SU-DHL-6 (cell line): ENCODE measurements around the gene ANXA4.
"Not testable (repeated sequence)": the region's sequence is repeated elsewhere in the genome, so short reads cannot be mapped to it uniquely, and the experiment has no call there.

ENCODE experiments used
- H2AFZ ChIP-seq: fragments of 200-600 bp; sonication (generic); 2 replicates; pipeline ENCODE4 v1.6.1; 2014; ENCODE audit warnings: low read depth, mild to moderate bottlenecking, moderate library complexity, mixed read lengths, antibody characterized with exemption, low read length; ENCODE audit not compliant: severe bottlenecking
- H3F3A ChIP-seq: fragments of 200-600 bp; shearing (Covaris generic); 2 replicates; pipeline ENCODE4 v1.6.0; 2016; ENCODE audit warnings: antibody characterized with exemption, mild to moderate bottlenecking; ENCODE audit not compliant: insufficient read depth
- H3K27ac ChIP-seq: fragments of 200-600 bp; sonication (generic); 2 replicates; pipeline ENCODE4 v1.5.1; 2016; ENCODE audit warnings: low read depth, mild to moderate bottlenecking, low read length, moderate library complexity, mixed read lengths
- H3K27me3 ChIP-seq: fragments of 200-600 bp; sonication (generic), shearing (Covaris generic); 2 replicates; pipeline ENCODE4 v1.6.0; 2014; ENCODE audit warnings: mild to moderate bottlenecking, low read length
- H3K36me3 ChIP-seq: fragments of 200-600 bp; sonication (generic); 2 replicates; pipeline ENCODE4 v1.6.1; 2014; ENCODE audit warnings: mild to moderate bottlenecking, low read length, mixed read lengths
- H3K4me2 ChIP-seq: fragments of 300-600, 200-600 bp; shearing (Covaris generic), sonication (generic); 2 replicates; pipeline ENCODE4 v1.6.0; 2014; ENCODE audit warnings: low read length, low read depth, mild to moderate bottlenecking; ENCODE audit not compliant: poor library complexity, severe bottlenecking
- H3K4me3 ChIP-seq: fragments of 200-600 bp; sonication (generic); 2 replicates; pipeline ENCODE4 v1.5.1; 2014; ENCODE audit warnings: antibody characterized with exemption, low read length, mild to moderate bottlenecking, mixed read lengths; ENCODE audit not compliant: insufficient read depth, poor library complexity, severe bottlenecking
- H3K79me2 ChIP-seq: fragments of 200-600 bp; sonication (generic); 2 replicates; pipeline ENCODE4 v1.6.1; 2014; ENCODE audit warnings: mild to moderate bottlenecking, low read length, moderate library complexity; ENCODE audit not compliant: insufficient read depth
- H3K9ac ChIP-seq: fragments of 200-600 bp; sonication (generic); 2 replicates; pipeline ENCODE4 v1.7.0; 2014; ENCODE audit warnings: mild to moderate bottlenecking, low read length
- H3K9me2 ChIP-seq: fragments of 200-600 bp; sonication (generic); replicated peaks from 2 replicates; pipeline ENCODE4 v1.6.1; 2014; ENCODE audit warnings: low read length; ENCODE audit not compliant: insufficient read depth
- H3K9me3 ChIP-seq: fragments of 200-600 bp; sonication (generic); 2 replicates; pipeline ENCODE4 v1.6.1; 2014; ENCODE audit warnings: low read length, mixed read lengths; ENCODE audit not compliant: insufficient read depth
- H4K20me1 ChIP-seq: fragments of 200-600 bp; sonication (generic); 2 replicates; pipeline ENCODE4 v1.6.1; 2014; ENCODE audit warnings: low read depth, mild to moderate bottlenecking, antibody characterized with exemption, low read length, moderate library complexity, mixed read lengths
- EZH2phosphoT487 ChIP-seq: fragments of 200-600 bp; sonication (generic), shearing (Covaris generic); conservative IDR thresholded peaks from 2 replicates; pipeline ENCODE4 v1.6.1; 2018; ENCODE audit warnings: mild to moderate bottlenecking, antibody characterized with exemption, low read length, moderate library complexity, mixed read lengths
- TF ChIP-seq, protein P1 (sequence below): fragments of 200-600 bp; sonication (generic); IDR thresholded peaks from one replicate; pipeline ENCODE4 v1.5.1; 2017; ENCODE audit warnings: antibody characterized with exemption, mild to moderate bottlenecking, low read length, moderate library complexity; ENCODE audit not compliant: insufficient read depth, poor library complexity, severe bottlenecking

Gene ANXA4

DNA sequence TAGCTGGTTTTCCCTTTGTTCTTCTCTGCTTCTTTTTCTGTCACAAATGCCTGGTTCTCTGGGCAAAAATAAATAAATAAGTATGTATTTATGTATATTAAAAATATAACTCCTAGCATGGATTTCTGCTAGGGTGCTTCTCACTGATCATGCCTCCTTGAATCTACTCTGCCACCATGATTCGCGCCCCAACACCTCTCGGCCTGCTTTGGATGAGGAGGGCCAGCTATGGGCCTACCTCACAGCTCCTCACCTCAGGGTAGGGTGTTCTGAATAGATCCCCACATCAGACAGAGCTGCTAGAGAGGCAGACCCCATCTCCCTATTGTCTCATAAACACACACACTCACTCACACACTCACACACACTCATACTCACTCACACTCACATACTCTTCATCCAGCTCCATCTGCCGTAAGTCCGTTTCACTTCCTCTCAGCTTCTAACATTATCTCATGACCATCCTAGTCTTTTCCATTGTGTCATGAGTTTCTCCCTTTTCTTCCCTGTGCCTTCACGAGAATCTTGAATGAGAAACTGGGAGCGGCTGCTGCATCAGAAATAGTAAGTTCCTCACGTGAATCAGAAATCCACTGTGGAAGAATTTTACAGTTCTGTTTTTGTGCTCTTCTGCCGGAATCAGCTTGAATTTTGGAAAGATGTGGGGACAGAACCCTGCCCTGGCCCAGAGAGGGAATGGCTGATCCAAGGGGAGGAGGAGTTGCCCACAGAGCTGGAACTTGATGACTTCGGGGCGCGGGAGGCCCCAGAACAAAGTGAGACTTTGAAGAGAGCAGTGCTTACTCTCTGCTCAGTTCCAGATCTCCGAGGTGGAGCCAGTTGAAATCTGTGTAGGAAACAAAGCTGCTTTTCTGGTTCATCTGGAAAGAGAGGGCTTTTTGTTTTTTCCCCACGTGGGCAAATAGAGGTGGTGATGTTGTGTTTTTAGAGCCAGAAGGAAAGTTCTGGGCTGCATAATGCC is 20.9 kb downstream of the ANXA4 start:
- Histone ChIP-seq H3K27me3 (no peaks in the 10 kb centered on the region), H3K79me2 (no peaks in the 10 kb centered on the region), H2AFZ (no peak overlapping the region), H3K9me2 (no peaks in the 10 kb centered on the region), H3K36me3 (no peaks in the 10 kb centered on the region), H3K27ac (no peak overlapping the region), H3K9ac (no peak overlapping the region), H3F3A (no peaks in the 10 kb centered on the region), H3K4me2 (no peak overlapping the region), H3K4me3 (no peak overlapping the region), H4K20me1 (no peaks in the 10 kb centered on the region), H3K9me3 (no peaks in the 10 kb centered on the region)
- TF ChIP-seq EZH2phosphoT487 = no peak
- TF ChIP-seq, protein P1, sequence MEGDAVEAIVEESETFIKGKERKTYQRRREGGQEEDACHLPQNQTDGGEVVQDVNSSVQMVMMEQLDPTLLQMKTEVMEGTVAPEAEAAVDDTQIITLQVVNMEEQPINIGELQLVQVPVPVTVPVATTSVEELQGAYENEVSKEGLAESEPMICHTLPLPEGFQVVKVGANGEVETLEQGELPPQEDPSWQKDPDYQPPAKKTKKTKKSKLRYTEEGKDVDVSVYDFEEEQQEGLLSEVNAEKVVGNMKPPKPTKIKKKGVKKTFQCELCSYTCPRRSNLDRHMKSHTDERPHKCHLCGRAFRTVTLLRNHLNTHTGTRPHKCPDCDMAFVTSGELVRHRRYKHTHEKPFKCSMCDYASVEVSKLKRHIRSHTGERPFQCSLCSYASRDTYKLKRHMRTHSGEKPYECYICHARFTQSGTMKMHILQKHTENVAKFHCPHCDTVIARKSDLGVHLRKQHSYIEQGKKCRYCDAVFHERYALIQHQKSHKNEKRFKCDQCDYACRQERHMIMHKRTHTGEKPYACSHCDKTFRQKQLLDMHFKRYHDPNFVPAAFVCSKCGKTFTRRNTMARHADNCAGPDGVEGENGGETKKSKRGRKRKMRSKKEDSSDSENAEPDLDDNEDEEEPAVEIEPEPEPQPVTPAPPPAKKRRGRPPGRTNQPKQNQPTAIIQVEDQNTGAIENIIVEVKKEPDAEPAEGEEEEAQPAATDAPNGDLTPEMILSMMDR = no peak

DNA sequence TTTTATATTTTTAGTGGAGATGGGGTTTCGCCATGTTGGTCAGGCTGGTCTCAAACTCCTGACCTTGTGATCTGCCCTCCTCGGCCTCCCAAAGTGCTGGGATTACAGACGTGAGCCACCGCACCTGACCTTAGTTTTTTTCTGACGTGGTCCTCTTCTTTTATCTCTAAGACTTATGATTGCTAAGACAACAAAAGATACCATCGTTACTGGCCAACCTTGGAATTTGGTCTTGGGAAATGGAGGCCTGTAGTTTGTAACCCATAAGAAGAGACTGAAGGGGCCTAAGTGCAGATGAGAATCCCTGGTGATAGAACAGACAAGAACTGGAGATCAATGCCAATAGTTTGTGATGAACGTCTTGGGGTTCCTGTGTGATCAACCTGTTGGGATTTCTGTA is 21.9 kb downstream of the ANXA4 start:
- not testable (repeated sequence) for H3K27ac ChIP-seq, H3K79me2 ChIP-seq, H3K9me3 ChIP-seq, H3K36me3 ChIP-seq, H3K4me2 ChIP-seq, H3K9me2 ChIP-seq, H3K9ac ChIP-seq, H3F3A ChIP-seq, H3K27me3 ChIP-seq, H4K20me1 ChIP-seq, H3K4me3 ChIP-seq, H2AFZ ChIP-seq

DNA sequence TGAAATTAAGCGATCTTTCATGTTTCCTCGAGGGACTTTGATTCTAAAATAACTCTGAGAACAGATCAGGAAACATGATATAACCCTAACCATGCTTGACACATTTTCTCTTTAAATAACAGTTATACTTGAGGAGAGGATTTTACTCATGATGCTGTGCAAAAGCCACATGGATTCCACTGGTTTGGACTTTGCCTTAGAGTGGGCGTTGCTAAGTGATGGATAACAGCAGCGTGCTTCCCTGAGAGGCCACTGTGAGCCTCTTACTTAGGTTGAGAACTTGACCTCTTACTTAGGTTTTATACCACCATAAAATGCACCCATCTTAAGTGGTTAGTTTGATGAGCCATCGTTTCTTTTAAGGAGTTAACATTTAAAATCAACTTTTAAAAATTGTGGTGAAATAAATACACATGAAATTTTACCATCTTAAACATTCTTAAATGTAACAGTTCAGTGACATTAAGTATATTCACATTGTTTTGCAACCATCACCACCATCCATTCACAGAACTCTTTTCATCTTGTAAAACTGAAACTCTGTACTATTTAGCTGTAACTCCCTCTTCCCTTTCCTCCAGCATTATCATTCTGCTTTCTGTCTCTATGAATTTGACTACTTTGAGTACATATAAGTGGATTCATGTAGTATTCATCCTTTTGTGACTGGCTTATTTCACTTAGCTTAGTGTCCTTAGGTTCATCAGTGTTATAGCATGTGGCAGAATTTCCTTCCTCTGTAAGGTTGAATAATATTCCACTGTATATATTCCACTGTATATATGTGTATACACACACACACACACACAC is 22.6 kb downstream of the ANXA4 start:
- Histone ChIP-seq H4K20me1 (no peaks in the 10 kb centered on the region), H3K79me2 (no peaks in the 10 kb centered on the region), H3K9me3 (no peaks in the 10 kb centered on the region), H3K4me2 (no peak overlapping the region), H3K9ac (no peak overlapping the region), H3F3A (no peaks in the 10 kb centered on the region), H3K9me2 (no peaks in the 10 kb centered on the region), H3K36me3 (no peaks in the 10 kb centered on the region), H3K27ac (no peak overlapping the region), H3K4me3 (no peak overlapping the region), H2AFZ (no peak overlapping the region), H3K27me3 (no peaks in the 10 kb centered on the region)
- TF ChIP-seq, protein P1 = no peak
- no peak for TF ChIP-seq EZH2phosphoT487

GRCh38 chr2:69765096-69765380 is 23.1 kb downstream of the ANXA4 start:
- no peaks in the 10 kb centered on the region for H3K79me2 ChIP-seq

More at GRCh38 chr2:69765096-69765380, 23.1 kb downstream of the ANXA4 start:
- no peak overlapping the region for H2AFZ ChIP-seq
- no peaks in the 10 kb centered on the region for H3K36me3 ChIP-seq
- no peak overlapping the region for H3K4me3 ChIP-seq
- no peak for TF ChIP-seq EZH2phosphoT487
- TF ChIP-seq, protein P1 = no peak
- H3F3A ChIP-seq = no peaks in the 10 kb centered on the region
- H3K27me3 ChIP-seq = no peaks in the 10 kb centered on the region
- H3K9me2 ChIP-seq = no peaks in the 10 kb centered on the region
- no peak overlapping the region for H3K27ac ChIP-seq
- H3K9ac ChIP-seq = no peak overlapping the region
- H3K9me3 ChIP-seq = no peaks in the 10 kb centered on the region
- no peaks in the 10 kb centered on the region for H4K20me1 ChIP-seq
- no peak overlapping the region for H3K4me2 ChIP-seq
